HG03064 (cell line): Measurements from ENCODE around the gene PLEKHG7.

Experiments used
- ATAC-seq: cut with Tn5 transposase; IDR thresholded peaks from one replicate; pipeline ENCODE4 v1.9.1; 2021; ENCODE audit warnings: low read depth; ENCODE audit not compliant: unreplicated experiment

The PLEKHG7 gene

GRCh38 chr12:92703786-92704185 is 997 bp downstream of the PLEKHG7 start:
- no peak for ATAC-seq

GRCh38 chr12:92706594-92706993 is 3.8 kb downstream of the PLEKHG7 start:
- no peak for ATAC-seq

GRCh38 chr12:92707926-92708325 is 5.1 kb downstream of the PLEKHG7 start:
- ATAC-seq, result no peak

- no peak for ATAC-seq
Observed at GRCh38 chr12:92715625-92716024, 12.8 kb downstream of the PLEKHG7 start.

- ATAC-seq, result no peak
Observed at GRCh38 chr12:92717202-92717601, 14.4 kb downstream of the PLEKHG7 start.

- no peak for ATAC-seq
Observed at GRCh38 chr12:92718483-92718990, 15.7 kb downstream of the PLEKHG7 start.

GRCh38 chr12:92719674-92720073 is 16.9 kb downstream of the PLEKHG7 start:
- no peak for ATAC-seq

- no peak for ATAC-seq
Observed at GRCh38 chr12:92721130-92721529, 18.3 kb downstream of the PLEKHG7 start.

- no peak for ATAC-seq
Observed at GRCh38 chr12:92721656-92722055, 18.9 kb downstream of the PLEKHG7 start.

GRCh38 chr12:92722897-92723296 is 20.1 kb downstream of the PLEKHG7 start:
- no peak for ATAC-seq

GRCh38 chr12:92726850-92727249 is 24.1 kb downstream of the PLEKHG7 start:
- ATAC-seq, result no peak

GRCh38 chr12:92729773-92730305 is 27.1 kb downstream of the PLEKHG7 start:
- no peak for ATAC-seq

- no peak for ATAC-seq
Observed at GRCh38 chr12:92730758-92731157, 28.0 kb downstream of the PLEKHG7 start.

GRCh38 chr12:92732216-92732615 is 29.4 kb downstream of the PLEKHG7 start:
- ATAC-seq, result no peak

- no peak for ATAC-seq
Observed at GRCh38 chr12:92732716-92733115, 29.9 kb downstream of the PLEKHG7 start.

GRCh38 chr12:92733181-92733580 is 30.4 kb downstream of the PLEKHG7 start:
- ATAC-seq, result no peak

GRCh38 chr12:92733661-92734060 is 30.9 kb downstream of the PLEKHG7 start:
- ATAC-seq, result no peak

GRCh38 chr12:92735131-92735721 is 32.4 kb downstream of the PLEKHG7 start:
- ATAC-seq, result no peak

GRCh38 chr12:92736605-92737004 is 33.8 kb downstream of the PLEKHG7 start:
- ATAC-seq, result no peak

GRCh38 chr12:92737855-92738850 is 35.4 kb downstream of the PLEKHG7 start:
- ATAC-seq, result no peak

- no peak for ATAC-seq
Observed at GRCh38 chr12:92739113-92739512, 36.3 kb downstream of the PLEKHG7 start.
